ENCODE results near the gene CPA1.

Gene CPA1

DNA sequence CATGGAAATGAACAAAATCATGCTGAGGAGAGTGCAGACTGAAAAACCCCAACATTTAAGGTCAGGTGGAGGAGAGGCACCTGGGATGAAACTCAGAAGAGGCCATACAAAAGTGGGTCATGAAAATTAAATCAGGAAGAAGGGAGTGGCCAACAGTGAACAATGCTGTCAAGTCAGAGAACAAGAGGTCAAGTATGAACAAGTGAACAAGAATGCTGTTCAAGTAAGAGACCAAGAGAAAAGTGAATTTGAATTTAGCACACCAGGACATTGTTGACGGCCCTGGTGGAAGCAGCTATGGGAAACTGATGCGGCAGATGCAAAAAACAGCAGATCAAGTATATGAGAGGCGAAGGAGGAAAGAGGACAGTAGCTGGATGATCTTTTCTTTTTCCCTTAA lies 52.6 kb downstream of the CPA1 start:
- DNase-seq, result no peak

DNA sequence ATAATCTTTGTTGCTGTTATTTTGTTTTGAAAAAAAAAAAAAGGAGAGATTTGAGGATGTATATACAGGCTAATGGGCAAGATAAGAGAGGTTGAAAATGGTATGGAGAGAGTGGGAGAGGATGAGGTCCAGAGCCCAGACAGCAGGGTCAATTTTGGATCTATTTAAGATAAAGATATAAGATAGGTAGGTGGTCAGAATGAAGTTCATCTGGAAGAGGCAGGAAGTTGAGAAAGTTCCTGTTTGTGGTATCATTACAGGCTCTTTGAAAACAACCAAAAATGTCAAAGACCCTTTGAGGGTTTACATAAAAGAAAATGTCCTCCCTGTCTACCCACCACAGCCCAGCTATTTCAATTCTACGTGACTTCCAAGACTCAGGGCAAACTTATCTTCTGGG lies 53.0 kb downstream of the CPA1 start:
- DNase-seq, result no peak

DNA sequence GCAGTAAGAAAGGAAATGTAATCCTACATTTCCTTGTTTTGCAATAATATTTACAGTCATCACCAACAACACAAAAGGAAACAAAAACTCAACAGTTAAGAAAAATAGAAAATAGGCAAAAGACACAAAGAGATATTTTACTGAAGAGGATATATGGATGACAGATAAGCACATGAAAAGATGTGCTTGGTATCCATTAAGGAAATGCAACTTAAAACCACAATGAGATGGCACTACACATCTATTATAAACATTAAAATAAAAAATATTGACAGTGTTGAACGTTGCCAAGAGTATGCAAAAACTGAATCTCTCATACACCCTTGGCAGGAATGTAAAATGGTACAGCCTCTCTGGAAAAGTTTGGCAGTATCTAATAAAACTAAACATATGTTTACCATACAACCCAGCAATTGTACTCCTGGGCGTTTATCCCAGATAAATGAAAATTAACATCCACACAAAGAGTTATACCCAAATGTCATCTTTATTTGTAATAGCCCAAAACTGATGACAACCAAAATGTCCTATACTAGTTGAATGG lies 55.1 kb downstream of the CPA1 start:
- DNase-seq, result no peak

DNA sequence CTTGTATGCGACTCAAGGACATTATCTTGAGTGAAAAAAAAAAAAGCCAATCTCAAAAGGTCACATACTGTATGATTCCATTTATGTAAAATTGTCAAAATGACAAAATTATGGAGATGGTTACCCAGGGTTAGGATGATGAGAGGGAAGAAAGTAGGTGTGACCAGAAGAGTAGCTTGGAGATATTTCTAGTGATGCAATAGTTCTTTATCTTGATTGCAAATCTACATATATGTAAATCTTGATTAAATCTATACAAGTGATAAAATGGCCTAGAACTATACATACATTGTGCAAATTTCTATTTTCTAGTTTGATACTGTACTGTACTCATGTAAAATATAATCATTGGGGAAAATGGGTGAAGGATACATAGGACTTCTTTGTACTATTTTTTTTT lies 56.0 kb downstream of the CPA1 start:
- DNase-seq, result no peak
